ENCODE data around the gene ARF1.

Gene ARF1

DNA sequence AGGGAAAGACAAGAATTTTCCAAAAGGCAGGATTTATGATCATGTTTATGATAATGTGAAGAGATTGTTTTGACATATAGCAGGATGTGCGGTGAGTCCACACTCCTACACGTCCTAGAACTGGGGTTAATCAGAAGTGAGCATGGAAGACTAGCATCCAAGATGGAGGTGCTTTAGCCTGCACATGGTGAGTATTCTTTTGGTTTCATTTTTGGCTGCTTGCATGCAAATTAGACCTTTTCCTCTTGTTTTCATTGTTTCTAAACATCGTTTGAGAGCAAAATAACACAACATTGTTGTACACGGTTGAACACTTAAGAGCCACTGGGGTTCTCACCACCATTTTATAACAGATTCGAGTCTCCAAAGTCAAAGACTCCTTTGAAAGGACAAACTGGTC, 42.7 kb downstream of the ARF1 start:
- TF ChIP-seq, protein P1, sequence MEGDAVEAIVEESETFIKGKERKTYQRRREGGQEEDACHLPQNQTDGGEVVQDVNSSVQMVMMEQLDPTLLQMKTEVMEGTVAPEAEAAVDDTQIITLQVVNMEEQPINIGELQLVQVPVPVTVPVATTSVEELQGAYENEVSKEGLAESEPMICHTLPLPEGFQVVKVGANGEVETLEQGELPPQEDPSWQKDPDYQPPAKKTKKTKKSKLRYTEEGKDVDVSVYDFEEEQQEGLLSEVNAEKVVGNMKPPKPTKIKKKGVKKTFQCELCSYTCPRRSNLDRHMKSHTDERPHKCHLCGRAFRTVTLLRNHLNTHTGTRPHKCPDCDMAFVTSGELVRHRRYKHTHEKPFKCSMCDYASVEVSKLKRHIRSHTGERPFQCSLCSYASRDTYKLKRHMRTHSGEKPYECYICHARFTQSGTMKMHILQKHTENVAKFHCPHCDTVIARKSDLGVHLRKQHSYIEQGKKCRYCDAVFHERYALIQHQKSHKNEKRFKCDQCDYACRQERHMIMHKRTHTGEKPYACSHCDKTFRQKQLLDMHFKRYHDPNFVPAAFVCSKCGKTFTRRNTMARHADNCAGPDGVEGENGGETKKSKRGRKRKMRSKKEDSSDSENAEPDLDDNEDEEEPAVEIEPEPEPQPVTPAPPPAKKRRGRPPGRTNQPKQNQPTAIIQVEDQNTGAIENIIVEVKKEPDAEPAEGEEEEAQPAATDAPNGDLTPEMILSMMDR (IDR thresholded peaks at IDR 0.05; ENCODE audit: control insufficient read depth, insufficient read depth, low read depth, low read length, missing control alignments): no peak
- no peak for DNase-seq (ENCODE audit: low read depth)
- H3K4me3 ChIP-seq (ENCODE audit: control insufficient read depth, low read depth, low read length): no peak overlapping the region

GRCh38 chr1:228131766-228132165, 49.3 kb downstream of the ARF1 start:
- TF ChIP-seq, protein P1 (IDR thresholded peaks at IDR 0.05; ENCODE audit: control insufficient read depth, insufficient read depth, low read depth, low read length, missing control alignments): no peak
- H3K4me3 ChIP-seq (ENCODE audit: control insufficient read depth, low read depth, low read length): no peak overlapping the region
- no peak for DNase-seq (ENCODE audit: low read depth)

DNA sequence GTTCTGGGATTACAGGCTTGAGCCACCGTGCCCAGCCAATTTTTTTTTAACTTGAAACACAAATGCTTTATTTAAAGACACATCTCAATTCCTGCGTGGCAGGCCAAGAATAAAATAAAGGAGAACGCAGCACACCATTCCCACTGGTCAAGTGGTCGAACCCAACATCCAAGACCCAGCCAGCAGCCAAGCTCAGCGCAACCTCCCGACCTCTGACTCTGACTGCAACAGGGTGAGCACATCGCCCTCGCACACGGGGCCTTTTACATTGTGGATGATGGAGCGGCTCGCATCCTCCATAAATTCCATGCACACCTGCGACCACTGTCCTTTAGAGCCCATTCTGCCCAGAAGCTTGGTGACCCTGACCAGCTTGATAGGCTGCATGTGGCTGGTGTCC, 52.1 kb downstream of the ARF1 start:
- DNase-seq (ENCODE audit: low read depth): no peak
- no peak overlapping the region for H3K4me3 ChIP-seq (ENCODE audit: control insufficient read depth, low read depth, low read length)
- TF ChIP-seq, protein P1 (IDR thresholded peaks at IDR 0.05; ENCODE audit: control insufficient read depth, insufficient read depth, low read depth, low read length, missing control alignments): no peak

GRCh38 chr1:228136901-228137300, 54.4 kb downstream of the ARF1 start:
- DNase-seq (ENCODE audit: low read depth): no peak

GRCh38 chr1:228139406-228139930, 57.0 kb downstream of the ARF1 start:
- TF ChIP-seq, protein P1 (IDR thresholded peaks at IDR 0.05; ENCODE audit: control insufficient read depth, insufficient read depth, low read depth, low read length, missing control alignments): no peak
- no peak for DNase-seq (ENCODE audit: low read depth)

More at GRCh38 chr1:228136901-228137300, 54.4 kb downstream of the ARF1 start:
- no peak overlapping the region for H3K4me3 ChIP-seq (ENCODE audit: control insufficient read depth, low read depth, low read length)
- TF ChIP-seq, protein P1 (IDR thresholded peaks at IDR 0.05; ENCODE audit: control insufficient read depth, insufficient read depth, low read depth, low read length, missing control alignments): no peak

DNA sequence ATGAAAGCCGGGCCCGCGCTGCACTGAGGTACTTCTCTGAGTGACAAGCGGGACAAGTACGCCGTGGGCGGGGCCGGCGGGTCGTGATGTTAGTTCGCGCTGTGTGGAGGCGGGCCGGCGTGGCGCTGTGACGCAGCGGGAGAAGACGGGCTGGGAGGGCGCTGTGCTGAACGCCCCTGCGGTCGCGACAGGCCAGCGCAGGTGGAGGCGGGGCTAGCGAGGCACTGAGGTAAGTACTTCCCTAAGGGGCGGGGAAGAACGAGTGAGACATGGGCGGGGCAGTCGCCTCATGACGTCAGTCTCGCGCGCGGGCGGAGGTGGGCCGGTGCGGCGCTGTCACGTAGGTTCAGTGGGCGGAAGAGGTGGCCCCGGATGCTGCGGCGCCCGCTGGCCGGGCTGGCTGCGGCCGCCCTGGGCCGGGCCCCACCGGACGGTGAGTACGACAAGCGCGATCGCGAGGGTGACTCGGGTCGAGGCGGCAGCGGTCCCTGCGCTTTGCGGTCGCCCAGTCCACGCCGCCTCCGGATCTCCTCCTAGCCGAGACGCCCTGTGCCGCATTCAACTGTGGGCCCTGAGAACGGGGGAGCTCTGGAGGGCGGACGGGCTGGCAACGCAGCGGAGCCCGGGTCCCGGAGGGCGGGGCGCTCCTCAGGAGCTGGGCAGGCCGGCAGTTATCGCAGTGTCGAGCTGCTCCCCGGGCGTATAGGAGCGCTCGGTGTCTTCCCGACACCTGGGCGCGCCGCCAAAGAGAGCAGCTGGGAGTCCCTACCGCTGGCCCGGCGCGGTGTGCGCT, 57.6 kb downstream of the ARF1 start, which contains the start of gene GUK1:
Gene GUK1, plus strand, starts transcription at position 349 of the 793 bp plus-strand sequence. Its CDS starts 24 bp downstream, at position 373.
- H3K4me3 ChIP-seq (ENCODE audit: control insufficient read depth, low read depth, low read length): peak within 1 kb of the TSS; percentile 98
- peak; percentile 95 for DNase-seq (ENCODE audit: low read depth)
- TF ChIP-seq, protein P1 (IDR thresholded peaks at IDR 0.05; ENCODE audit: control insufficient read depth, insufficient read depth, low read depth, low read length, missing control alignments): peak; percentile 15

More at GRCh38 chr1:228139406-228139930, 57.0 kb downstream of the ARF1 start:
- peak overlapping the region; percentile 98 for H3K4me3 ChIP-seq (ENCODE audit: control insufficient read depth, low read depth, low read length)
